Stimulated activated CD4-positive, alpha-beta T cell treated with anti-CD3 and anti-CD28 coated beads, Interleukin-12 subunit alpha, Interleukin-12 subunit beta, amount 100 ng/mL, for 48 hours (primary cell): Measurements from ENCODE around the gene TMF1.

ENCODE experiments used
- DNase-seq, 3 donors: peaks; one replicate each; pipeline ENCODE4 v3.0.0-alpha.2; 2020; ENCODE audit warnings: low read depth in 2 of 3, low spot score in 1 of 3

Gene TMF1

GRCh38 chr3:69080233-69080920 lies 28.2 kb upstream of the TMF1 start, which contains the start of gene UBA3:
Gene UBA3 (minus strand): TSS chr3:69080365. CDS start chr3:69080353, 12 bp downstream.
- DNase-seq: peak; percentile 86 to 96 (median 89)

- DNase-seq: no peak
Measured at GRCh38 chr3:69079269-69080159, 27.4 kb upstream of the TMF1 start.

GRCh38 chr3:69072928-69073327 lies 20.8 kb upstream of the TMF1 start:
- DNase-seq: no peak

- DNase-seq: no peak
Measured at GRCh38 chr3:69066121-69066520, 14.0 kb upstream of the TMF1 start.

GRCh38 chr3:69065318-69065964 lies 13.3 kb upstream of the TMF1 start:
- DNase-seq: no peak

- no peak for DNase-seq
Measured at GRCh38 chr3:69063636-69064035, 11.5 kb upstream of the TMF1 start.

- no peak for DNase-seq
Measured at GRCh38 chr3:69059688-69060087, 7.6 kb upstream of the TMF1 start.

- no peak for DNase-seq
Measured at GRCh38 chr3:69058947-69059224, 6.8 kb upstream of the TMF1 start.

GRCh38 chr3:69058180-69058946 lies 6.2 kb upstream of the TMF1 start:
- DNase-seq: no peak

- DNase-seq: no peak
Measured at GRCh38 chr3:69052472-69052898, 352 bp upstream of the TMF1 start.

- no peak for DNase-seq
Measured at GRCh38 chr3:69048990-69049389, 3.1 kb downstream of the TMF1 start.

GRCh38 chr3:69044608-69045007 lies 7.5 kb downstream of the TMF1 start:
- DNase-seq: no peak

GRCh38 chr3:69033470-69033869 lies 18.7 kb downstream of the TMF1 start:
- no peak for DNase-seq

GRCh38 chr3:69032737-69033136 lies 19.4 kb downstream of the TMF1 start:
- no peak for DNase-seq

- no peak for DNase-seq
Measured at GRCh38 chr3:69032142-69032541, 20.0 kb downstream of the TMF1 start.

GRCh38 chr3:69031635-69032034 lies 20.5 kb downstream of the TMF1 start:
- DNase-seq: no peak

- DNase-seq: no peak
Measured at GRCh38 chr3:69020857-69021256, 31.3 kb downstream of the TMF1 start.

GRCh38 chr3:69020424-69020823 lies 31.7 kb downstream of the TMF1 start:
- DNase-seq: no peak

GRCh38 chr3:69016901-69017300 lies 35.2 kb downstream of the TMF1 start:
- no peak for DNase-seq

- DNase-seq: no peak
Measured at GRCh38 chr3:69016102-69016501, 36.0 kb downstream of the TMF1 start.

GRCh38 chr3:69014022-69014580 lies 38.0 kb downstream of the TMF1 start:
- DNase-seq: no peak
